Lung microvascular endothelial cell (primary cell): Measurements from ENCODE around the gene MINDY2. TPM values are rescaled to one million over a fixed set of nuclear protein-coding genes. Genes with fewer than 3 reads are reported as not detected.
A peak's percentile ranks its signal among the peaks of the same experiment; 100 is the strongest.

Source experiments
- DNase-seq, 2 donors: peaks; one replicate each; pipeline versions ENCODE4 v3.0.0 to v3.0.0-alpha.2; 2010; ENCODE audit warnings: low read depth in 2 of 2
- total RNA-seq: library from RNA; depleted of rRNA; stranded (reverse); fragments of >200 nt; gene quantifications from 2 replicates; pipeline ENCODE4 v1.2.1, GENCODE V29; 2014

Gene MINDY2
- 7.4 and 12.1 TPM in 2 replicates for total RNA-seq

GRCh38 chr15:58770857-58771620 is at the start of gene MINDY2:
TSS of gene MINDY2 (plus strand) at chr15:58771302. CDS start at chr15:58771396, 94 bp downstream.
- peak; percentile 99 for DNase-seq

GRCh38 chr15:58724466-58724865 is 46.6 kb upstream of the MINDY2 start:
- no peak for DNase-seq

- DNase-seq: no peak
Observed at GRCh38 chr15:58726867-58727266, 44.2 kb upstream of the MINDY2 start.

GRCh38 chr15:58731756-58732535 is 39.2 kb upstream of the MINDY2 start:
- peak in 1 of 2 donors; percentile 67 for DNase-seq

GRCh38 chr15:58732625-58733363 is 38.3 kb upstream of the MINDY2 start:
- DNase-seq: no peak

GRCh38 chr15:58734859-58735258 is 36.2 kb upstream of the MINDY2 start:
- no peak for DNase-seq

- no peak for DNase-seq
Observed at GRCh38 chr15:58736018-58736643, 35.0 kb upstream of the MINDY2 start.

- DNase-seq: no peak
Observed at GRCh38 chr15:58737298-58737697, 33.8 kb upstream of the MINDY2 start.

GRCh38 chr15:58738046-58738707 is 32.9 kb upstream of the MINDY2 start:
- DNase-seq: peak; percentile 65 to 69

GRCh38 chr15:58740436-58740835 is 30.7 kb upstream of the MINDY2 start:
- no peak for DNase-seq

GRCh38 chr15:58741032-58741431 is 30.1 kb upstream of the MINDY2 start:
- no peak for DNase-seq

GRCh38 chr15:58742022-58742813 is 28.9 kb upstream of the MINDY2 start:
- DNase-seq: peak; percentile 60 to 87

- DNase-seq: no peak
Observed at GRCh38 chr15:58742819-58743502, 28.1 kb upstream of the MINDY2 start.

- DNase-seq: no peak
Observed at GRCh38 chr15:58746174-58746573, 24.9 kb upstream of the MINDY2 start.

- DNase-seq: peak; percentile 24 to 31
Observed at GRCh38 chr15:58748040-58748851, 22.9 kb upstream of the MINDY2 start.

GRCh38 chr15:58748852-58749531 is 22.1 kb upstream of the MINDY2 start:
- peak; percentile 65 to 68 for DNase-seq

GRCh38 chr15:58749532-58750337 is 21.4 kb upstream of the MINDY2 start, which contains the start of gene ADAM10:
TSS of gene ADAM10 (minus strand) at chr15:58749707. CDS start at chr15:58749534, 173 bp downstream.
- peak; percentile 99 for DNase-seq
